ENCODE data around the gene S100A7A.
"Not testable (repeated sequence)": the region's sequence is repeated elsewhere in the genome, so short reads cannot be mapped to it uniquely, and the experiment has no call there.

S100A7A gene

GRCh38 chr1:153459655-153460054, 43.3 kb downstream of the S100A7A start:
- no peak for DNase-seq (ENCODE audit: low read depth)

- DNase-seq (ENCODE audit: low read depth): no peak
Measured at GRCh38 chr1:153460551-153460950, 44.2 kb downstream of the S100A7A start, which contains the start of gene S100A7. Gene S100A7 (minus strand): TSS chr1:153460651. CDS start chr1:153459013, 1,638 bp downstream.

GRCh38 chr1:153462741-153463140, 46.4 kb downstream of the S100A7A start:
- not testable (repeated sequence) for DNase-seq (ENCODE audit: low read depth)

- DNase-seq (ENCODE audit: low read depth): peak; percentile 33
Measured at GRCh38 chr1:153465811-153466636, 49.7 kb downstream of the S100A7A start.

GRCh38 chr1:153466908-153467307, 50.6 kb downstream of the S100A7A start:
- no peak for DNase-seq (ENCODE audit: low read depth)

GRCh38 chr1:153470707-153471106, 54.4 kb downstream of the S100A7A start:
- DNase-seq (ENCODE audit: low read depth): no peak

All from stimulated activated CD8-positive, alpha-beta memory T cell treated with anti-CD3 and anti-CD28 coated beads, Interleukin-12 subunit alpha, Interleukin-12 subunit beta, amount 100 ng/mL, for 4 hours (primary cell).